GM12872 (cell line): ENCODE data around the gene CALD1.

Source experiments
- CTCF ChIP-seq: IDR thresholded peaks from 3 replicates; pipeline ENCODE4 v1.5.1; 2011; ENCODE audit warnings: low read depth, mild to moderate bottlenecking, low read length, moderate library complexity; ENCODE audit not compliant: insufficient read depth

Gene CALD1

GRCh38 chr7:134920026-134920753 is 140.8 kb downstream of the CALD1 start:
- no peak for TF ChIP-seq CTCF

- no peak for TF ChIP-seq CTCF
These were observed 143.6 kb downstream of the CALD1 start for GRCh38 chr7:134922720-134923704.

- TF ChIP-seq CTCF, result no peak
These were observed 146.3 kb downstream of the CALD1 start for GRCh38 chr7:134925766-134926165.

GRCh38 chr7:134926396-134926795 is 147.0 kb downstream of the CALD1 start:
- no peak for TF ChIP-seq CTCF

GRCh38 chr7:134927076-134927475 is 147.6 kb downstream of the CALD1 start:
- no peak for TF ChIP-seq CTCF

- TF ChIP-seq CTCF, result no peak
These were observed 148.3 kb downstream of the CALD1 start for GRCh38 chr7:134927723-134928122.

- no peak for TF ChIP-seq CTCF
These were observed 149.1 kb downstream of the CALD1 start for GRCh38 chr7:134928554-134928953.
